ENCODE results near the gene LZTFL1. TPM values are rescaled to one million over a fixed set of nuclear protein-coding genes. Genes with fewer than 3 reads are reported as not detected.

Gene LZTFL1
- total RNA-seq, 4 donors from 2014 or later, result 12.0 to 18.3 (median 17.8) TPM

GRCh38 chr3:45819543-45819942 is 22.4 kb downstream of the LZTFL1 start:
- peak overlapping the region; percentile 10 to 83 (median 82) for H3K27ac ChIP-seq (replicated peaks in 1 of 4)
- intact Hi-C loops (cut with DNase I), result no loop called here
- peaks cover 28 to 39% (median 36%) of the 10 kb centered on the region in 4 donors for H3K4me1 ChIP-seq
- H3K27me3 ChIP-seq, result no peaks in the 10 kb centered on the region
- WGBS, result 80% methylated on average over 2 of the region's 2 CpGs
- H3K9me3 ChIP-seq, result peaks cover 0 to 6% (median 0%) of the 10 kb centered on the region in 4 donors
- peaks cover 0 to 36% (median 16%) of the 10 kb centered on the region in 4 donors for H3K36me3 ChIP-seq
- DNase-seq (ENCODE audit: extremely low spot score), result peak; percentile 78
- TF ChIP-seq CTCF (IDR thresholded peaks at IDR 0.05), result no peak
- no peak for TF ChIP-seq POLR2AphosphoS5 (IDR thresholded peaks at IDR 0.05)
- TF ChIP-seq EP300 (IDR thresholded peaks at IDR 0.05), result no peak
- no peak overlapping the region for H3K4me3 ChIP-seq

- intact Hi-C loops (cut with DNase I), result no loop called here
- WGBS, result 10% methylated on average over 4 of the region's 4 CpGs
- Histone ChIP-seq H3K27me3 (no peaks in the 10 kb centered on the region), H3K27ac (replicated peaks in 1 of 4) (peak overlapping the region; percentile 68 to 83 (median 82)), H3K9me3 (peaks cover 0 to 6% (median 0%) of the 10 kb centered on the region in 4 donors), H3K4me1 (peaks cover 28 to 39% (median 36%) of the 10 kb centered on the region in 4 donors), H3K4me3 (no peak overlapping the region), H3K36me3 (peaks cover 0 to 23% (median 9%) of the 10 kb centered on the region in 4 donors)
- no peak for DNase-seq (ENCODE audit: extremely low spot score)
- no peak for TF ChIP-seq POLR2A (IDR thresholded peaks at IDR 0.05; ENCODE audit: low read depth)
- TF ChIP-seq POLR2AphosphoS5 (IDR thresholded peaks at IDR 0.05), result peak; percentile 78 to 86
Measured at GRCh38 chr3:45817831-45818522, 23.9 kb downstream of the LZTFL1 start.

GRCh38 chr3:45816544-45816943 is 25.4 kb downstream of the LZTFL1 start:
- WGBS, result 6% methylated on average over 3 of the region's 3 CpGs
- no peak for DNase-seq (ENCODE audit: extremely low spot score)
- Histone ChIP-seq H3K27ac (replicated peaks in 1 of 4) (peak overlapping the region; percentile 56 to 83 (median 82)), H3K4me3 (no peak overlapping the region), H3K4me1 (peaks cover 28 to 39% (median 36%) of the 10 kb centered on the region in 4 donors), H3K9me3 (peaks cover 0 to 6% (median 0%) of the 10 kb centered on the region in 4 donors), H3K27me3 (no peaks in the 10 kb centered on the region), H3K36me3 (peaks cover 0 to 8% (median 2%) of the 10 kb centered on the region in 4 donors)
- TF ChIP-seq EP300 (IDR thresholded peaks at IDR 0.05) (no peak), POLR2AphosphoS5 (IDR thresholded peaks at IDR 0.05) (peak; percentile 36 to 79), POLR2A (IDR thresholded peaks at IDR 0.05; ENCODE audit: low read depth) (no peak), CTCF (IDR thresholded peaks at IDR 0.05) (no peak)
- intact Hi-C loops (cut with DNase I), result no loop called here

GRCh38 chr3:45814322-45814721 is 27.6 kb downstream of the LZTFL1 start:
- DNase-seq (ENCODE audit: extremely low spot score), result no peak
- Histone ChIP-seq H3K27ac (replicated peaks in 1 of 4) (no peak overlapping the region), H3K4me3 (no peak overlapping the region), H3K9me3 (peaks cover 0 to 6% (median 0%) of the 10 kb centered on the region in 4 donors), H3K36me3 (no peaks in the 10 kb centered on the region), H3K4me1 (peaks cover 28 to 36% (median 34%) of the 10 kb centered on the region in 4 donors), H3K27me3 (no peaks in the 10 kb centered on the region)
- intact Hi-C loops (cut with DNase I), result no loop called here
- 93% methylated on average over 4 of the region's 4 CpGs for WGBS
- TF ChIP-seq POLR2AphosphoS5 (IDR thresholded peaks at IDR 0.05), result no peak

GRCh38 chr3:45807681-45808540 is 34.0 kb downstream of the LZTFL1 start:
- H3K4me1 ChIP-seq, result peaks cover 0 to 2% (median 1%) of the 10 kb centered on the region in 4 donors
- intact Hi-C loops (cut with DNase I), result no loop called here
- WGBS, result 56% methylated on average over 10 of the region's 10 CpGs
- TF ChIP-seq CTCF (IDR thresholded peaks at IDR 0.05) (no peak), POLR2AphosphoS5 (IDR thresholded peaks at IDR 0.05) (no peak), EP300 (IDR thresholded peaks at IDR 0.05) (no peak), POLR2A (IDR thresholded peaks at IDR 0.05; ENCODE audit: low read depth) (no peak)
- no peaks in the 10 kb centered on the region for H3K36me3 ChIP-seq
- no peaks in the 10 kb centered on the region for H3K27me3 ChIP-seq
- H3K9me3 ChIP-seq, result no peaks in the 10 kb centered on the region
- H3K4me3 ChIP-seq, result no peak overlapping the region
- peak overlapping the region in 1 of 4 donors; percentile 43 for H3K27ac ChIP-seq (replicated peaks in 1 of 4)
- peak; percentile 37 for DNase-seq (ENCODE audit: extremely low spot score)
